ENCODE data around the gene OR7C2. TPM values are rescaled to one million over a fixed set of nuclear protein-coding genes. Genes with fewer than 3 reads are reported as not detected.

Gene OR7C2
- polyA plus RNA-seq, 3 donors = not detected

DNA sequence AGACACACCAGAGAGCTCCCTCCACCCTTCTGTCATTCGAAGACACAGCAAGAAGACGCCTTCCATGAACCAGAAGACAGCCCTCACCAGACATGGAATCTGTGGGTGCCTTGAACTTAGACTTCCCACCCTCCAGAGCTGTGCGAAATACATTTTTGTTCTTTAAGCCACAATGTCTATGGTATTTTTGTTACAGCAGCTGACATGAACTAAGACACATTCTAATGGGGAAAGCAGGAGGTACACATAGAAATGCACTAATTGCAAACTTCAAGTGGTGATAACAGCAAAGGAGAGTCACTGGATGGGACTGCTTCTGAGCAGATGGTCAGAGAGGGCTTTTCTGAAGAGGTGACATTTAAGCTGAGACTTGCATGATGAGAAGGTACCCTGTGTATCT lies 16.2 kb downstream of the OR7C2 start:
- intact Hi-C loops (cut with micrococcal nuclease) = no loop called here
- H3K4me3 ChIP-seq (replicated peaks in 1 of 3; ENCODE audit: low read depth in 2 of 3, low read length in 3 of 3) = no peak overlapping the region
- H3K4me1 Mint-ChIP-seq = no peaks in the 10 kb centered on the region
- no peak overlapping the region for H3K27ac Mint-ChIP-seq
- H3K27ac ChIP-seq (ENCODE audit: low read depth in 1 of 2, low read length in 2 of 2) = no peak overlapping the region
- no peaks in the 10 kb centered on the region for H3K27me3 ChIP-seq (ENCODE audit: control insufficient read depth in 2 of 2, insufficient read depth in 2 of 2, low read length in 2 of 2)
- no peaks in the 10 kb centered on the region for H3K4me1 ChIP-seq (ENCODE audit: control insufficient read depth in 1 of 2, insufficient read depth in 2 of 2, low read length in 2 of 2)
- WGBS (ENCODE audit: insufficient coverage) = no CpG with 5 or more reads among the region's 3 CpGs
- H3K9ac ChIP-seq (ENCODE audit: insufficient read depth, low read length, poor library complexity, severe bottlenecking) = no peak overlapping the region
- peaks cover 0 to 8% (median 0%) of the 10 kb centered on the region in 3 donors for H3K27me3 Mint-ChIP-seq (ENCODE audit: low read depth in 3 of 3)
- H3K36me3 ChIP-seq (replicated peaks in 1 of 2; ENCODE audit: control insufficient read depth in 1 of 2, insufficient read depth in 2 of 2, low read length in 2 of 2) = no peaks in the 10 kb centered on the region
- no peaks in the 10 kb centered on the region for H4K20me1 ChIP-seq (ENCODE audit: insufficient read depth, low read length)
- no peaks in the 10 kb centered on the region for H3K79me2 ChIP-seq (ENCODE audit: insufficient read depth, low read length)
- no peak overlapping the region for H3K4me2 ChIP-seq (replicated peaks; ENCODE audit: extremely low read depth, low read length, poor library complexity, severe bottlenecking)
- H3K9me3 Mint-ChIP-seq = peaks cover 5 to 19% (median 14%) of the 10 kb centered on the region in 7 donors
- H3K4me3 Mint-ChIP-seq = no peak overlapping the region
- TF ChIP-seq, protein P1, sequence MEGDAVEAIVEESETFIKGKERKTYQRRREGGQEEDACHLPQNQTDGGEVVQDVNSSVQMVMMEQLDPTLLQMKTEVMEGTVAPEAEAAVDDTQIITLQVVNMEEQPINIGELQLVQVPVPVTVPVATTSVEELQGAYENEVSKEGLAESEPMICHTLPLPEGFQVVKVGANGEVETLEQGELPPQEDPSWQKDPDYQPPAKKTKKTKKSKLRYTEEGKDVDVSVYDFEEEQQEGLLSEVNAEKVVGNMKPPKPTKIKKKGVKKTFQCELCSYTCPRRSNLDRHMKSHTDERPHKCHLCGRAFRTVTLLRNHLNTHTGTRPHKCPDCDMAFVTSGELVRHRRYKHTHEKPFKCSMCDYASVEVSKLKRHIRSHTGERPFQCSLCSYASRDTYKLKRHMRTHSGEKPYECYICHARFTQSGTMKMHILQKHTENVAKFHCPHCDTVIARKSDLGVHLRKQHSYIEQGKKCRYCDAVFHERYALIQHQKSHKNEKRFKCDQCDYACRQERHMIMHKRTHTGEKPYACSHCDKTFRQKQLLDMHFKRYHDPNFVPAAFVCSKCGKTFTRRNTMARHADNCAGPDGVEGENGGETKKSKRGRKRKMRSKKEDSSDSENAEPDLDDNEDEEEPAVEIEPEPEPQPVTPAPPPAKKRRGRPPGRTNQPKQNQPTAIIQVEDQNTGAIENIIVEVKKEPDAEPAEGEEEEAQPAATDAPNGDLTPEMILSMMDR (IDR thresholded peaks at IDR 0.05) = no peak
- peaks cover 40 to 48% of the 10 kb centered on the region in 2 donors for H3K9me3 ChIP-seq (replicated peaks in 1 of 2; ENCODE audit: control insufficient read depth in 1 of 2, insufficient read depth in 1 of 2, low read length in 2 of 2)
- DNase-seq = no peak
- H2AFZ ChIP-seq (ENCODE audit: insufficient read depth, low read depth, low read length, poor library complexity, severe bottlenecking) = no peak overlapping the region
- H3K36me3 Mint-ChIP-seq = no peaks in the 10 kb centered on the region

DNA sequence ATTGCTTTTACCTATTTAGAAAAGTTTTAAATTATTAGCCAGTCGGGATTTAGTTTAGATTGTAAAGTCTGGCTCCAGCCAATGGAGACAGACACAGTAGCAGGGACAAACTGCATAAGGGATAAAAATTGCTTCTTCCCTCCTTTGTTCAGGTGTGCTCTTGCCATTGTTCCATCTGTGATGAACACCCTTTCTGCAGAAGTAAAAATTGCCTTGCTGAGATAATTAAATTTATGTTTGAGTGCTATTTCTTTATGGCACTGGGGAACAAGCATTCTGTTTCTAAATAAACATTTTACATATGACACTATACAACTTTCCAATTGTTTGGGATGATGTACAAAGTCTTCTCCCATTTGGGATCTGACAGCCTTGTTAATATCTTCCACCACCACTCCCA lies 18.0 kb downstream of the OR7C2 start:
- intact Hi-C loops (cut with micrococcal nuclease) = no loop called here
- Histone ChIP-seq H3K4me2 (replicated peaks; ENCODE audit: extremely low read depth, low read length, poor library complexity, severe bottlenecking) (no peak overlapping the region), H3K27ac (ENCODE audit: low read depth in 1 of 2, low read length in 2 of 2) (no peak overlapping the region), H3K4me1 (ENCODE audit: control insufficient read depth in 1 of 2, insufficient read depth in 2 of 2, low read length in 2 of 2) (no peaks in the 10 kb centered on the region), H4K20me1 (ENCODE audit: insufficient read depth, low read length) (no peaks in the 10 kb centered on the region), H3K36me3 (replicated peaks in 1 of 2; ENCODE audit: control insufficient read depth in 1 of 2, insufficient read depth in 2 of 2, low read length in 2 of 2) (no peaks in the 10 kb centered on the region), H3K9me3 (replicated peaks in 1 of 2; ENCODE audit: control insufficient read depth in 1 of 2, insufficient read depth in 1 of 2, low read length in 2 of 2) (peaks cover 40 to 48% of the 10 kb centered on the region in 2 donors), H3K9ac (ENCODE audit: insufficient read depth, low read length, poor library complexity, severe bottlenecking) (no peak overlapping the region), H3K79me2 (ENCODE audit: insufficient read depth, low read length) (no peaks in the 10 kb centered on the region), H3K27me3 (ENCODE audit: control insufficient read depth in 2 of 2, insufficient read depth in 2 of 2, low read length in 2 of 2) (no peaks in the 10 kb centered on the region), H3K4me3 (replicated peaks in 1 of 3; ENCODE audit: low read depth in 2 of 3, low read length in 3 of 3) (no peak overlapping the region), H2AFZ (ENCODE audit: insufficient read depth, low read depth, low read length, poor library complexity, severe bottlenecking) (no peak overlapping the region)
- DNase-seq = no peak
- H3K4me1 Mint-ChIP-seq = no peaks in the 10 kb centered on the region
- H3K9me3 Mint-ChIP-seq = peaks cover 7 to 18% (median 14%) of the 10 kb centered on the region in 7 donors
- WGBS (ENCODE audit: insufficient coverage) = no CpG with 5 or more reads among the region's 1 CpG
- no peaks in the 10 kb centered on the region for H3K36me3 Mint-ChIP-seq
- no peak overlapping the region for H3K27ac Mint-ChIP-seq
- no peak overlapping the region for H3K4me3 Mint-ChIP-seq
- TF ChIP-seq, protein P1 (IDR thresholded peaks at IDR 0.05) = no peak
- peaks cover 0 to 3% (median 0%) of the 10 kb centered on the region in 3 donors for H3K27me3 Mint-ChIP-seq (ENCODE audit: low read depth in 3 of 3)
